ENCODE data around the gene PDZRN4.

PDZRN4 gene

GRCh38 chr12:41242603-41243002 is 54.5 kb downstream of the PDZRN4 start:
- Histone ChIP-seq H3K9ac (ENCODE audit: low read depth, low read length, poor library complexity, severe bottlenecking) (peak overlapping the region; percentile 88), H3K79me2 (ENCODE audit: insufficient read depth, low read length) (peaks cover 13% of the 10 kb centered on the region), H3K4me2 (ENCODE audit: low read depth, low read length, poor library complexity, severe bottlenecking) (peak overlapping the region; percentile 82), H2AFZ (ENCODE audit: low read length) (peak overlapping the region; percentile 36; the same call in 1 of the 2 replicates), H3K4me1 (ENCODE audit: insufficient read depth, low read length, poor library complexity, severe bottlenecking) (peaks cover 51% of the 10 kb centered on the region), H3K9me3 (ENCODE audit: insufficient read depth, low read depth, low read length) (no peaks in the 10 kb centered on the region), H3F3A (ENCODE audit: low read depth) (no peaks in the 10 kb centered on the region), H3K9me2 (replicated peaks; ENCODE audit: low read depth, low read length) (no peaks in the 10 kb centered on the region), H3K36me3 (ENCODE audit: insufficient read depth, low read length) (no peaks in the 10 kb centered on the region), H3K4me3 (ENCODE audit: low read length, poor library complexity, severe bottlenecking) (peak overlapping the region; percentile 70), H3K27me3 (ENCODE audit: insufficient read depth, low read length, poor library complexity, severe bottlenecking) (no peaks in the 10 kb centered on the region), H4K20me1 (ENCODE audit: insufficient read depth, low read length, poor library complexity, severe bottlenecking) (no peaks in the 10 kb centered on the region)
- TF ChIP-seq EZH2phosphoT487 (IDR thresholded peaks at IDR 0.05; ENCODE audit: borderline replicate concordance), result no peak
- TF ChIP-seq CTCF (conservative IDR thresholded peaks at IDR 0.05; ENCODE audit: low read length), result no peak

GRCh38 chr12:41248391-41248790 is 60.3 kb downstream of the PDZRN4 start:
- Histone ChIP-seq H4K20me1 (ENCODE audit: insufficient read depth, low read length, poor library complexity, severe bottlenecking) (no peaks in the 10 kb centered on the region), H3K4me2 (ENCODE audit: low read depth, low read length, poor library complexity, severe bottlenecking) (peak overlapping the region; percentile 49), H3K36me3 (ENCODE audit: insufficient read depth, low read length) (no peaks in the 10 kb centered on the region), H3K9me2 (replicated peaks; ENCODE audit: low read depth, low read length) (no peaks in the 10 kb centered on the region), H3F3A (ENCODE audit: low read depth) (no peaks in the 10 kb centered on the region), H3K79me2 (ENCODE audit: insufficient read depth, low read length) (peaks cover 8% of the 10 kb centered on the region), H2AFZ (ENCODE audit: low read length) (no peak overlapping the region), H3K9me3 (ENCODE audit: insufficient read depth, low read depth, low read length) (no peaks in the 10 kb centered on the region), H3K9ac (ENCODE audit: low read depth, low read length, poor library complexity, severe bottlenecking) (peak overlapping the region; percentile 14), H3K27me3 (ENCODE audit: insufficient read depth, low read length, poor library complexity, severe bottlenecking) (no peaks in the 10 kb centered on the region), H3K4me1 (ENCODE audit: insufficient read depth, low read length, poor library complexity, severe bottlenecking) (peaks cover 56% of the 10 kb centered on the region), H3K4me3 (ENCODE audit: low read length, poor library complexity, severe bottlenecking) (no peak overlapping the region)
- TF ChIP-seq CTCF (conservative IDR thresholded peaks at IDR 0.05; ENCODE audit: low read length) (no peak), EZH2phosphoT487 (IDR thresholded peaks at IDR 0.05; ENCODE audit: borderline replicate concordance) (no peak)

GRCh38 chr12:41250748-41251147 is 62.6 kb downstream of the PDZRN4 start:
- H3F3A ChIP-seq (ENCODE audit: low read depth), result no peaks in the 10 kb centered on the region
- TF ChIP-seq CTCF (conservative IDR thresholded peaks at IDR 0.05; ENCODE audit: low read length) (no peak), EZH2phosphoT487 (IDR thresholded peaks at IDR 0.05; ENCODE audit: borderline replicate concordance) (no peak)
- H3K27me3 ChIP-seq (ENCODE audit: insufficient read depth, low read length, poor library complexity, severe bottlenecking), result no peaks in the 10 kb centered on the region
- no peaks in the 10 kb centered on the region for H3K79me2 ChIP-seq (ENCODE audit: insufficient read depth, low read length)
- H3K36me3 ChIP-seq (ENCODE audit: insufficient read depth, low read length), result no peaks in the 10 kb centered on the region
- H3K4me1 ChIP-seq (ENCODE audit: insufficient read depth, low read length, poor library complexity, severe bottlenecking), result peaks cover 61% of the 10 kb centered on the region
- no peak overlapping the region for H3K9ac ChIP-seq (ENCODE audit: low read depth, low read length, poor library complexity, severe bottlenecking)
- H3K9me2 ChIP-seq (replicated peaks; ENCODE audit: low read depth, low read length), result no peaks in the 10 kb centered on the region
- H3K9me3 ChIP-seq (ENCODE audit: insufficient read depth, low read depth, low read length), result peaks cover 8% of the 10 kb centered on the region; the same call in 1 of the 2 replicates
- H2AFZ ChIP-seq (ENCODE audit: low read length), result peak overlapping the region; percentile 2; the same call in 1 of the 2 replicates
- no peaks in the 10 kb centered on the region for H4K20me1 ChIP-seq (ENCODE audit: insufficient read depth, low read length, poor library complexity, severe bottlenecking)
- peak overlapping the region; percentile 14 for H3K4me2 ChIP-seq (ENCODE audit: low read depth, low read length, poor library complexity, severe bottlenecking)
- H3K4me3 ChIP-seq (ENCODE audit: low read length, poor library complexity, severe bottlenecking), result no peak overlapping the region
